Measurements from ENCODE around the gene GALNT13.

GALNT13 gene

DNA sequence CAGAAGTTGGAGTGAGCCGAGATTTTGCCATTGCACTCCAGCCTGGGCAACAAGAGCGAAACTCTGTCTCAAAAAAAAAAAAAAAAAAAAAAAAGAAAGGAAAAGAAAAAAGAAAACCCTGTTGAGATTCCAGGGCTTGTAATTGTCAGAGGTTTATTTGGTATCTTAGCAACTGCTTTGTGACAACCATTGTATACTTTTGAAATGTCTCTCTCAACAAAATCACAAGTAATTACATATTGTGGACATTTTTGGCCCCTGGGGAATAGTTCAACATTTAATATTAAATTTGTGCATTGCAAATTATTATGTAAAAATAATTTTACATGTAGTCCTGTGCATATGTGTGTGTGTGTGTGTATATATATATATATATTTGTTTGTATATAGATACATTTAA, 270.8 kb downstream of the GALNT13 start:
- Histone ChIP-seq H3K4me1 (ENCODE audit: insufficient read depth, poor library complexity, severe bottlenecking) (peaks cover 10% of the 10 kb centered on the region), H3K27me3 (ENCODE audit: insufficient read depth, poor library complexity, severe bottlenecking) (no peaks in the 10 kb centered on the region), H3K27ac (ENCODE audit: poor library complexity, severe bottlenecking) (no peak overlapping the region), H3K9me3 (ENCODE audit: severe bottlenecking) (no peaks in the 10 kb centered on the region), H3K4me3 (ENCODE audit: severe bottlenecking) (no peak overlapping the region), H3K36me3 (ENCODE audit: low read depth) (no peaks in the 10 kb centered on the region)
- TF ChIP-seq, protein P1, sequence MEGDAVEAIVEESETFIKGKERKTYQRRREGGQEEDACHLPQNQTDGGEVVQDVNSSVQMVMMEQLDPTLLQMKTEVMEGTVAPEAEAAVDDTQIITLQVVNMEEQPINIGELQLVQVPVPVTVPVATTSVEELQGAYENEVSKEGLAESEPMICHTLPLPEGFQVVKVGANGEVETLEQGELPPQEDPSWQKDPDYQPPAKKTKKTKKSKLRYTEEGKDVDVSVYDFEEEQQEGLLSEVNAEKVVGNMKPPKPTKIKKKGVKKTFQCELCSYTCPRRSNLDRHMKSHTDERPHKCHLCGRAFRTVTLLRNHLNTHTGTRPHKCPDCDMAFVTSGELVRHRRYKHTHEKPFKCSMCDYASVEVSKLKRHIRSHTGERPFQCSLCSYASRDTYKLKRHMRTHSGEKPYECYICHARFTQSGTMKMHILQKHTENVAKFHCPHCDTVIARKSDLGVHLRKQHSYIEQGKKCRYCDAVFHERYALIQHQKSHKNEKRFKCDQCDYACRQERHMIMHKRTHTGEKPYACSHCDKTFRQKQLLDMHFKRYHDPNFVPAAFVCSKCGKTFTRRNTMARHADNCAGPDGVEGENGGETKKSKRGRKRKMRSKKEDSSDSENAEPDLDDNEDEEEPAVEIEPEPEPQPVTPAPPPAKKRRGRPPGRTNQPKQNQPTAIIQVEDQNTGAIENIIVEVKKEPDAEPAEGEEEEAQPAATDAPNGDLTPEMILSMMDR (IDR thresholded peaks at IDR 0.05; ENCODE audit: poor library complexity, severe bottlenecking) = no peak
- DNase-seq (ENCODE audit: low spot score) (no peak), ATAC-seq (ENCODE audit: low read depth) (no peak)

- ATAC-seq (ENCODE audit: low read depth) (no peak), DNase-seq (ENCODE audit: low spot score) (no peak)
- H3K27me3 ChIP-seq (ENCODE audit: insufficient read depth, poor library complexity, severe bottlenecking) = no peaks in the 10 kb centered on the region
- peaks cover 10% of the 10 kb centered on the region for H3K4me1 ChIP-seq (ENCODE audit: insufficient read depth, poor library complexity, severe bottlenecking)
- H3K4me3 ChIP-seq (ENCODE audit: severe bottlenecking) = no peak overlapping the region
- no peaks in the 10 kb centered on the region for H3K36me3 ChIP-seq (ENCODE audit: low read depth)
- TF ChIP-seq, protein P1 (IDR thresholded peaks at IDR 0.05; ENCODE audit: poor library complexity, severe bottlenecking) = no peak
- no peaks in the 10 kb centered on the region for H3K9me3 ChIP-seq (ENCODE audit: severe bottlenecking)
- peak overlapping the region; percentile 15 for H3K27ac ChIP-seq (ENCODE audit: poor library complexity, severe bottlenecking)
Observed at GRCh38 chr2:154143105-154143504, 271.4 kb downstream of the GALNT13 start.

- TF ChIP-seq, protein P1 (IDR thresholded peaks at IDR 0.05; ENCODE audit: poor library complexity, severe bottlenecking) = no peak
- Histone ChIP-seq H3K27me3 (ENCODE audit: insufficient read depth, poor library complexity, severe bottlenecking) (no peaks in the 10 kb centered on the region), H3K4me1 (ENCODE audit: insufficient read depth, poor library complexity, severe bottlenecking) (no peaks in the 10 kb centered on the region), H3K4me3 (ENCODE audit: severe bottlenecking) (no peak overlapping the region), H3K27ac (ENCODE audit: poor library complexity, severe bottlenecking) (no peak overlapping the region), H3K36me3 (ENCODE audit: low read depth) (no peaks in the 10 kb centered on the region), H3K9me3 (ENCODE audit: severe bottlenecking) (no peaks in the 10 kb centered on the region)
- ATAC-seq (ENCODE audit: low read depth) = no peak
- no peak for DNase-seq (ENCODE audit: low spot score)
Observed at GRCh38 chr2:154158101-154158500, 286.4 kb downstream of the GALNT13 start.

DNA sequence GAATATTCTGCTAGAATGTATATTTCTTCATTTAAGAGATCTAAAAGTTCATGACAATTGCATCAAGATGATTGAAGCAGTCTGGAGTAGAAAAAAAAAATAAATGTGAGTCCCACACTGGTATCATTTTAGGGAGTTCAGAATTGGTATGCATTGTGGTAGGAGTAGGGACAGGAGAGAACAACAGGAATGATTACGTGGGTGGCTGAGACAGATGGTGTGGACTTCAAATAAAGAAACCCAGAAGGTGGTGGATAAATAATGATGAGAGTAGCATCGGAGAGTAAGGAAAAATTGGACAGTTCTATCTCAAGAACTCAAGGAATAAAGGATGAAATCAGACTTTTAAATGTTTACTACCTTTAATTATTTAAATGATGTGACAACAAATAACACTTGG, 289.6 kb downstream of the GALNT13 start:
- Histone ChIP-seq H3K27ac (ENCODE audit: poor library complexity, severe bottlenecking) (no peak overlapping the region), H3K4me3 (ENCODE audit: severe bottlenecking) (no peak overlapping the region), H3K36me3 (ENCODE audit: low read depth) (no peaks in the 10 kb centered on the region), H3K27me3 (ENCODE audit: insufficient read depth, poor library complexity, severe bottlenecking) (no peaks in the 10 kb centered on the region), H3K9me3 (ENCODE audit: severe bottlenecking) (no peaks in the 10 kb centered on the region), H3K4me1 (ENCODE audit: insufficient read depth, poor library complexity, severe bottlenecking) (no peaks in the 10 kb centered on the region)
- no peak for ATAC-seq (ENCODE audit: low read depth)
- TF ChIP-seq, protein P1 (IDR thresholded peaks at IDR 0.05; ENCODE audit: poor library complexity, severe bottlenecking) = no peak
- no peak for DNase-seq (ENCODE audit: low spot score)

DNA sequence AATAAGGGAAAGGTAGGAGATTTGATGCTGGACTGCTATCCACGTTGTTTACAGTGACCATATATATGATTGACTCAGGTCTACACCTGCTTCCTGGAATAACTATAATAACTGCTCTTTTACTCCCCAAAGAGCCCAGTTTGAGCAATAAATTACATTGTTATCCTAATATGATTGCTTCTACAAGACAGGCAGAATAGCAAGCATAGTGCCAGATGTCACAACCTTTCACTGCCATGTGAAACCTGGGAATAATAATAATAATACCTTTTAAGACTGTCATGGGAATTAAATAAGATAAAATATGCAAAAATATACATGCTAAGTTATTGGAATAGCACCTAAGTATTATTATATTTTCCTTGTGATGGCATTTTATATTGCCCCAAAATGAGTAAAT, 298.7 kb downstream of the GALNT13 start:
- TF ChIP-seq, protein P1 (IDR thresholded peaks at IDR 0.05; ENCODE audit: poor library complexity, severe bottlenecking) = no peak
- H3K9me3 ChIP-seq (ENCODE audit: severe bottlenecking) = no peaks in the 10 kb centered on the region
- no peak overlapping the region for H3K4me3 ChIP-seq (ENCODE audit: severe bottlenecking)
- no peaks in the 10 kb centered on the region for H3K4me1 ChIP-seq (ENCODE audit: insufficient read depth, poor library complexity, severe bottlenecking)
- H3K27me3 ChIP-seq (ENCODE audit: insufficient read depth, poor library complexity, severe bottlenecking) = no peaks in the 10 kb centered on the region
- H3K27ac ChIP-seq (ENCODE audit: poor library complexity, severe bottlenecking) = no peak overlapping the region
- DNase-seq (ENCODE audit: low spot score) = no peak
- H3K36me3 ChIP-seq (ENCODE audit: low read depth) = no peaks in the 10 kb centered on the region
- no peak for ATAC-seq (ENCODE audit: low read depth)

Measured in RWPE2 (cell line).